HG03432 (cell line): ENCODE results near the gene CHMP3.
"Not testable (repeated sequence)": the region's sequence is repeated elsewhere in the genome, so short reads cannot be mapped to it uniquely, and the experiment has no call there.

Experiments
- ATAC-seq: cut with Tn5 transposase; IDR thresholded peaks from one replicate; pipeline ENCODE4 v1.9.1; 2021; ENCODE audit warnings: mild to moderate bottlenecking, moderate library complexity; ENCODE audit not compliant: unreplicated experiment

The CHMP3 gene

DNA sequence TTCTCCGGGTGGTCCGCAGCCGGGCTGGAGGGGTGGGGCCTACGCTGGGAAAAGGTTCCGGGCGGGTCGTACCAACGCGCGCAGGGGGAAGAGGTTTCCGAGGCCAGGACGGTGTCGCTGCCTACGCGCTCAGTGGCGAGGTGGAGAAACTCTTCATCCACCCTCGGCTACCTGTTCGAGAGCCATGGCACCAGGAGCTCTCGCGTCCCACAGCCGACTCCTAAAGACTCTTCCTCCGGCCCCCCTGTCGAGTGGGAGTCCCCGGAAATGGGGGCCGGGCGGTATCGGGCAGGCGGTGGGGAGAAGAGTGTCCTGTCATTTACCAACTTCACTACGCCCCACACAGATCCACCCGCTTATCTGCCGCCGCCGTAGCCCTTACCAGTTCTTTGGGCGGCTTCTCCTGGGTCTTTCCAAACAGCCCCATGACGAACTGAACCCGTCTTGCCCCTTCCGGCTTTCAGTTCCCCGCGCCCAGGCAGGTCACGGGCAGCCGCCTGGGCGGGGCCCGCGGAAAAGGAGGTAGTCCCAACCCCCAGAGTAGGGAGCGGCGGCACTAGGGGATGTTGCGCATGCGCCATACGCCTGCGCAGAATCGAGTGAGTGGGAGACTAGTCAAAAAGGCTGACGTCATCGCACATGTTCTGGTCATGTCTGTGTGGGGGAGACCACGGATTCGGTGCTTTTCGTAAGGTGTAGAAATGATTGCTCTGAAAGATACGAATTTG is at the start of gene CHMP3:
Gene CHMP3 (minus strand): TSS at position 522 of the 728 bp plus-strand sequence. CDS start 95 bp downstream, at position 427.
- peak; percentile 90 for ATAC-seq

DNA sequence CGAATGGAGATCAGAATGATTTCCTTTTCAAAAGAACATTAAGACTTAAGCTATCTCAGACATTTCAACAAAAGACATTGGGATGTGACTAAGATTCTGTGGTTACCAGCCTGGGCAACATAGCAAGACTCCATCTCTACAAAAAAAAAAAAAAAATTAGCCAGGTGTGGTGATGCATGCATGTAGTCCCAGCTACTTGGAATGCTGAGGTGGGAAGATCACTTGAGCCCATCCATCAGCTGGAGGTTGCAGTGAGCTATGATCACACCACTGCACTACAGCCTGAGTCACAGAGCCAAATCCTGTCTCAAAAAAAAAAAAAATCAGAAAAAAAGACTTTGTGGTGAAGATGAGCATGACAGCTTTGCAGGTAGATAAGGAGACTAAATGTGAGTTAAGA is 47.6 kb upstream of the CHMP3 start:
- no peak for ATAC-seq

DNA sequence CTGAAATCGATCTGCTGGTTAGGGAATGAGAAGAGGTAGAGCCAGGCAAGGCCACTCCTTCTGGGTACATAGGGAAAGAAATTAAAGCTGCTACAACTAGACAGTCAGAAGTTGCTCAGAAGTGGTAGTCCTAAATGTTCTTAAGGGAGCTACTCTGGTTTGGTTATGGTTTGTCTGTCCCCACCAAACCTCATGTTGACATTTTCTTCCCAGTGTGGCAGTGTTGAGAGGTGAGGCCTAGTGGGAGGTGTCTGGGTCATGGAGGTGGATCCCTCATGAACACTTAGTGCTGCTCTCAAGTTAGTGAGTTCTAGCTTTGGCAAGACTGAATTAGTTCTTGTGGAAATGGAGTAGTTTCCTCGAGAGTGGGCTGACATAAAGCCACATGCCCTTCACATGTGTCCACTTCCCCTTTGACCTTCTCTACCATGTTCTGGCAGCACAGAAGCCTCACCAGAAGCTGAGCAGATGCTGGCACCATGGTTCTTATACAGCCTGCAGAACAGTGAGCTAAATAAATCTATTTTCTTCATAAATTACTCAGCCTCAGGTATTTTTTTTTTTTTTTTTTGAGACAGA is 45.7 kb upstream of the CHMP3 start:
- no peak for ATAC-seq

DNA sequence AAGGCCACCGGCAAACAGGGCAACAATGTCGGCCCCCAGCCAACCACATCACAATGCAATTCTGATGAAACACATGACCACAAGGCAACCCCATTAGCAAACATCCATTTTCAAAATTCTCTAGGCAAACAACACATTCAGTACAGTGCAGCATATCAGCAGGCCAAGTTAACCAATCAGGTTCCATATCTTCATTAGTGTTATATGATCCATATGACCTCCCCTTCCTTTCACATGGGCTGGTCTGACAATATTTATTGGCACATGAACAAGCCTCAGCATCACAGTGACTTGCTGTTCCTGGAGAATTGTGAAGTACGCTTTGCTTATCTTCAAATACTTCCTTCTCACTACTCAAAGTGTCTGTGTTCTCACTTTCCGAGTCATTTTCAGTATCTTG is 40.7 kb upstream of the CHMP3 start:
- no peak for ATAC-seq

DNA sequence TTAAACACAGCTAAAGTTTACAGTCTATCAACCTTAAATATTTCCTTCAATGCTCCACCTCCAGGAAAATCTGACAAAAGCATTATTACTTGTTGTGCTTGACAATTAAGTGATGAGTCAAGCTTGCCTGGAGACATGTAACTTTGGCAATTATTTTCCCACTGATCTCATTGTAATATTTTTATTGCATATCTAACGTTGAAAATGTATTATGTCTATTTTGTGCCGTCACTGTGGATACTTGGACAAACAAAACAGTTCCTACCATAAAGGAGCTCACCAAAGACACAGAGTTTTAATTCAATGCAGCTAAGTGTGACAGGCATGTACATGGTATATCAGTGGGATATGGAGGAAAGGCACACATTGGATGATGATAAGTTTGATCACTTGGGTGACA is 35.7 kb upstream of the CHMP3 start:
- no peak for ATAC-seq

DNA sequence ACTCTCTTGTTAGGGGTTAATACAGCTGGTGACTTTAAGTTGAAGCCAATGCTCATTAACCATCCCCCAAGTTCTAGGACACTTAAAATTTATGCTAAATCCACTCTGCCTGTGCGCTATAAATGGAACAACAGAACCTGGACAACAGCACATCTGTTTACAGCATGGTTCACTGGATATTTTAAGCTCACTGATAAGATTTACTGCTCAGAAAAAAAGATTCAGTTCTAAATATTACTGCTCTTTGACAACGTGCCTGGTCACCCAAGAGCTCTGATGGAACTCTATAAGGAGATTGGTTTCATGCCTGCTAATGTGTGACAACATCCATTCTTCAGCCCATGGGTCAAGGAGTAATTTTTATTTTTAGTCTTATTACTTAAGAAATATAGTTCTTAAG is 32.9 kb upstream of the CHMP3 start:
- ATAC-seq, result no peak

DNA sequence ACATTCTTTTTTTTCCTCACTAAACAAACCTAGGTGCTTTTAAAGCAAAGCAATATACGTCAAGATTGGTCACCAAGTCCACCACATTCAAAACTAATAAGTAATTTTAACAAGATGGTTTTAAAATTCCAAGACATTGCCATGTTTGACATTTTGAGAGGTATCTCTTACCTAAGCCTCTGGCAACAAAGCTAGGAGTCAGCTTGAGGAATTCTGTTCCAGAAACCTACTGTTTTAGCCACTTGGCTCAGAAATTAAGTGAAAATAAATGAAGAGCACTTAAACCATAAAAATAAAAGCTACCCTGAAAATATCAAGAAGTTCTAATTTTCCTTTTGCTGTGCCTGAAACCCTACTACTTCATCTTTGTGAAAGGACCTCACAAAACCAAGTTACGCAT is 30.0 kb upstream of the CHMP3 start:
- ATAC-seq, result no peak

DNA sequence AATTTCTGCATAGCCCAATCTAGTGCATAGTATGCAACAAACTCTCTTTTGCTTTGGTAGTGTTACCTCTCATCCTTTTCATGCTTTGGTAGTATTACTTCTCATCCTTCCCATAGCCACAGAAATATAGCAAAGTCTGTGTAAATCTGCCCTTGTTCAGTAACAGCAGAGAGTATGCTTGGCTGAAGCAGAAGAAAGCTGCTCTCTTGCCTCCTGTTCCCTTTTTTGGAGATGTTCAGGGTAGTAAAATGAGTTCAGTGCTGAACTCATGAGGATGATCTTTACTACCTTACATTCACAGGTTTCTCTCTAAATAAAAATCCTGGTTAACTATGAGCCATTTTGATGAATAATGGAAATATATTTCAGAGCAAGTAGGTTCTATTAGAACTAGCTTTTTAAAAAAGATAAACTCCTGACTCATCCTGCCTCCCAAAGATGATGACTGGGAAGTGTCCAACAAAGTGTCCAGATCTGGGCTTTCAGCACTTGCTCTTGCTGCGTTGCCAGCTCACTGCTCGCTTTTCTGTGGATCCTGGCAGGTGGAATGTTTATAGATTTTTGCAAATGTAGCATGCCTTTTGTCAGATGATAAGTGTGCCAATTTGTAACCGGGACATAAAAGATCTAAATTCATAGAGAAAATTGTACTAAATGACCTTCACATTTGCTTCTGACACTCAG is 29.4 kb upstream of the CHMP3 start:
- ATAC-seq, result no peak

DNA sequence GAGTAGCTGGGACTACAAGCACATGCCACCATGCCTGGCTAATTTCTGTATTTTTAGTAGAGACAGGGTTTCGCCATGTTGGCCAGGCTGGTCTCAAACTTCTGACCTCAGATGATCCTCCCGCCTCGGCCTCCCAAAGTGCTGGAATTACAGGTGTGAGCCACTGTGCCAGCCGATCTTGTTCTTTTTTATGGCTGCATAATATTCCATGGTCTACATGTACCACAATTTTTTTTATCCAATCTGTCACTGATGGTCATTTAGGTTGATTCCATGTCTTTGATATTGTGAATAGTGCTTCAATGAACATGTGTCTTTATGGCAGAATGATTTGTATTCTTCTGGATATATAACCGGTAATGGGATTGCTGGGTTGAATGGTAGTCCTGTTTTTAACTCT is 26.5 kb upstream of the CHMP3 start:
- ATAC-seq, result not testable (repeated sequence)

DNA sequence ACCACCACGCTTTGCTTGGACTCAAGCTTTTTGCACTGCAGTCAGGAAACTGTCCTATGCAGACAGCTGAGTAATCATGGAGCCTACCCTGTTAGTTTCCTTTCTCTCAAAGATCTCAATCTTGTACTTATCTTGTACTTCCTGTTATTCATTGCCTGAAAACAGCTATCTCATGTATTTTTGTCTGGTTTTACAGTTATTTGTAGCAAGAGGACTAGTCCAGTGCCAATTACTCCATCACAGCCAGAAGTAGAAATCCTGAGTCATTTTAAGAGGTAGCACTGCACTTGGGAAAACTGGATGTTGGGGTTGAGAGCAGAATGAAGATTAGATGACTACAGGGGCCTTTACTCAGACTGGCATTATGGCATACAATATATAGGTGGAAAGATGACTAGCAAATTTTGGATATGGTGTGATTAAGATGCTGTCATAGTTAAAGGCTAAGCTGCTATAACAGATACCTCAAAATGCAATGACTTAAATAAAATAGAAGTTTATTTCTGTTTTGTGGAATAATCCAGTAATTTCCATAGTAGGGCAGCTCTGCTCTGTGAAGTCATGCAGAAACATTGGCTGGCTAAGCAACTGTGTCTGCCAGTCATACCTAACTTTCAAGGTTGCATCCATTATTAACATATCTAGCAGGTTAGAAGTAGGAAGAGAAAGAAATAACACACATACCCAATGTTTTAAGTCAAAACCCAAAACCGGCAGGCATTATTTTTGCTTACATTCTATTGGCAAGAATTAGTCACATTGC is 21.1 kb upstream of the CHMP3 start:
- ATAC-seq, result peak; percentile 58

DNA sequence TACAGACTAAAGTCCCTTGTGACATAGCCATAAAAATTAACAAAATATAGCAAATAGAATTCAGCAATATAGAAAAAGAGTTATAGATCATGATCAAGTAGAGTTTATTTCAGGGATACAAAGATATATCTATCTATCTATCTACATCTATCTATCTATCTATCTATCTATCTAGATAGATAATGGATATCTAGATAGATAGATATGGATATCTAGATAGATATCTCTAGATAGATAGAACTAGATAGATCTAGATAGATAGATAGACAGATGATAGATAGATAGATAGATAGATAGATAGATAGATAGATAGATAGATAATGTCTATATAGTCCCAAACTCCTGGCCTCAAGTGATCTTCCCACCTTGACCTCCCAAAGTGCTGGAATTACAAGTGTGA is 17.3 kb upstream of the CHMP3 start:
- ATAC-seq, result no peak

DNA sequence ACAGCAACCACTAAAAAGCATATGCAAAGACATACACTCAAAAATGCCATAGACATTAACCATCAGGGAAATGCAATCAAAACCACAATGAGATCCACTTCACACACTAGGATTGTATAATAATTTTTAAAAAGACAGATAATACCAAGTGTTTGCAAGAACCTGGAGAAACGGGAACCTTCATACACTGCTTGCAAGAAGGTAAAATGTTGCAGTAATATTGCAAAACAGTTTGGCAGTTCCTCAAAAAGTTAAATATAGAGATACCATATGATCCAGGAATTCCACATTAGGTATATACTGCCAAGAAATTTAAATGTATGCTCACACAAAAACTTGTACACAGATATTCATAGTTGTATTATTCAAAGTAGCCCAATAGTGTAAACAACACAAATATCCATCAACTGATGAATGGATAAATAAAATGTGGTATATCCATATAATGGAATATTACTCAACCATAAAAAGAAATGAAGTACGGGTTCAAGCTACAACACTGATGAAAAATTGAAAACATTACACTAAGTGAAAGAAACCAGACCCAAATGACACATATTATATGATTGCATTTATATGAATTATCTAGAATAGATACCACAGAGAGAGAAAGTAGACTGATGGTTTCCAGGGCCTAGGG is 14.7 kb upstream of the CHMP3 start:
- ATAC-seq, result no peak

DNA sequence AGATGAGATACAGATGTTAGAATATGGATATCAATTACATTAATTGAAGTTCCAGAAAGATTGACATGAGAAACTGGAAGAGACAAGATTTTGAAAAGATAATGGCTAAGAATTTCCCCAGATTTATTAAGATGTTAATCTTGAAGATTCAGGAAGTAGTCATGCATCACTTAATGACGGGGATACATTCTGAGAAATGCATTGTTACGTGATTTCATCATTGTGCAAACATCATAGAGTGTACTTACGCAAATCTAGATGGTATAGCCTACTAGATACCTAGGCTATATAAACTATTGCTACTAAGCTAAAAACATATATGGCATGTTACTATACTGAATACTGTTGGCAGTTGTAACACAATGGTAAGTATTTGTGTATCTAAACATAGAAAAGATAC is 6.8 kb upstream of the CHMP3 start:
- ATAC-seq, result no peak

DNA sequence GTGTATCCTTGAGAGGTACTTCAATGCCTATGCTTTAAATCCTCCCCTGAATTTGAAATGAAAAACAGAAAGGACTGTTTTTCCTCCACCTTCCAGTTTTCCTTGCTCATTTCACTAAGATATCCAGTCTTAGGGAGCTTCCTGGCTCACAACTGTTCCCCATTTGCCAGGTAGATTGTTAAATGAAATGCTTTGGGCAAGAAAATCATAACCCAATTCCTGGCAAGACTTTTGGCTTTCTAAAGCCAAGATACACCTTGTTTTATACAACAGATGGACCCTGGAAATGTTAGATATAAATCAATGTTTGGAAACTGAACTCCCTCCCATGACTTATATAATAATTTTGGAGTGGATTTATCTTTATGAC is 3.6 kb upstream of the CHMP3 start:
- no peak for ATAC-seq

DNA sequence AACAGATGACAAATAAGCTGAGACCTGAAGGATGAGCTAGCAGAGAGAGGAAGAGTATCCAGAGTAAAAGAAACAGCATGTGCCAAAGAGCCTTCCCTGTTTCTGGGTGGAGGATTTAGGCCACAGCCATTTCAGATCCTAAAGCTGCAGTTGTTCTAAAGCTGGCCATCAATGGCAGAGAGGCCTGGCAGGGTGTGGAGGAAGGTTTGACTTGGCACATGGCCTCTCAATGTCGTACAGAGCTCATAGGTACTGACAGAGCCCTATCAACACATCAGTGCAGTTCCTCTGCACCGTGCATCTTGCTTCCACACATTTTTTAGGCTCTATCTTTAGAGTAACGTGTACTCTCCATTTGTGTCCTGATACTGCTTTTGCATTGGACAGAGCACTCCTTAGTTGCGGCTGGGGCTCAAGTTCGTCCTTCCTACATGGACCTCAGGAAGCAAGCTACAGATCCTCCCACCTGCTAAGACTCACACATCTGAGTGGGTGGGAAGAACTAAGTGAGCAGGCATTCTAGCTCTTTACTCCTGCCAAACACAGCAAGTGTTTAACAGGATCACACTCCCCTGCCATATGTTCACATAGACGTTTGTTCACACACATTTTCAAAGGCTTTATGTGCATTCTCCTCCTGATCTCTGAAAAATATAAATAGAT is 3.0 kb upstream of the CHMP3 start:
- ATAC-seq, result no peak

DNA sequence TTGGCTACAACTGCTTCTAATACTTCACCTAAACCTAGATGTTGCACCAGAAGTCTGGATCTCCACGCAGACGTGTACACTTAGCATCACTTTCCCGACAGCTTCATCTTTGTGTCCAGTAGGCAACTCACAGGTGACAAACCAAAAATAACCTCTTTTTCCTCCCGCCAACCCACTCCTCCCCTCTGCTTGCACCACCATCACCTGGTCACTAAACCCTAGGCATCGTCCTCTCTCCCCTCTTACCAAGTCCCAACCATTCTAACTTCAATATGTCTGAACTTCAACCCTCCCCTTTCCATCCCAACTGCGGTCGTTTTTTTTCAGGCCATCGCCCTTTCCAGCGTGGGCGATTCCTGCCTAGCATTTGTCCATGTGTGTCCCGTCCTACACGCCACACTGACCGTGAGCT is 413 bp upstream of the CHMP3 start:
- ATAC-seq, result no peak

DNA sequence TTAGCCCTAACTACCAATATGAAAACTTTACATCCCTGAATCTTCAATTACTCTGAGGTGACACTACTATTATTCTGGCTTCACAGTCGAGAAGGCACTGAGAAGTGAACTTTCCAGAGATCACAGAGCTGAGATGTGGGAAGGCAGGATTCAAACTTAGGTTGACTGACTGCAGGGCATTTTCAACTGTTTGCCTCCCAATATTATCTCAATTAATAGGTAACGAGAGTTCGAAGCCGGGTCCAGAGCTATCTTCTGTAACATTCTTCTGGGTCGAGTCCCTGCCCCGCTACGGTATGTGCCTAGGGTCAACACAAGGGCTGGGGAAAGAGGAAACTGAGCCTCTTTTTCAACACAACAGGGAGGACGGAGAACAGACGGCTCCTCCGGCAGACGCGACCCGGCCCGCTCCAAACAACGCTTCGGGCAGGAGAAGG is 740 bp downstream of the CHMP3 start:
- ATAC-seq, result peak; percentile 21

DNA sequence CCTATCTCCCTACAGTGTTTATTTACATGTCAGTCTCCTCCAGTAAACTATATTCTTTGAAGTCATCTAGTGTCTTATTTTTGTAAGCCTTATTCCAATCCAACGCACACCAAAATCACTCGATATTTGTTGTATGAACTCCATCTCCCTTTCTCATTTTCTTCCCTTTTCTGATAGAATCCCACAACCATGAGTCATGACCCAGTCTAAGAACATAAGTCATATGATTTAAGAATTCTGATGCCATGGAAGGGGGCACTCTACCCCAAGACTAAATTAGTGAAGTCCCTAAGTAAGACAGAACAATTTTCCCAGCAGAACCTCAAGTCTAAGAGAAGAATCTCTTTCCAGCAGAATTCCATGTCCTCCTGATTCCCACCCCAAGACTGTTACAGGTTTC is 5.4 kb downstream of the CHMP3 start:
- ATAC-seq, result no peak

DNA sequence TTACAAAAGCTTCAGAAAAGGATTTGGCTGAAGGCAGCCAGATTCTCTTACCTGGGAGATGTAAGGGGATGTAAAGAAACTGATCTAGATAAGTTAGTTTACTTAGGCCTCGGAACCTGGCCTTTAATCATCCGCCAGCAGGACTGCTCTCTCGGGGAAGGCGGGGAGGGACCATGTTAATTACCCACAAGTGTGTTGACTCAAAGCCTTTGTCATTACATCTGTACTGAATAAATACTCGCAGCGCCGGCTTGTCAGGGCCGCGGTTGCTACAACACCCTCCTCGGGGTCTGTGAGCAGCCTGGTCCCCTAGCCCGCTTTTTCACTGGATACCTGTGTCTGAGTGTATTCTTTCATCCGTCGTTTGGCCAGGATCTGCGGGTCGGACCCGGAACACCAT is 6.7 kb downstream of the CHMP3 start:
- no peak for ATAC-seq

DNA sequence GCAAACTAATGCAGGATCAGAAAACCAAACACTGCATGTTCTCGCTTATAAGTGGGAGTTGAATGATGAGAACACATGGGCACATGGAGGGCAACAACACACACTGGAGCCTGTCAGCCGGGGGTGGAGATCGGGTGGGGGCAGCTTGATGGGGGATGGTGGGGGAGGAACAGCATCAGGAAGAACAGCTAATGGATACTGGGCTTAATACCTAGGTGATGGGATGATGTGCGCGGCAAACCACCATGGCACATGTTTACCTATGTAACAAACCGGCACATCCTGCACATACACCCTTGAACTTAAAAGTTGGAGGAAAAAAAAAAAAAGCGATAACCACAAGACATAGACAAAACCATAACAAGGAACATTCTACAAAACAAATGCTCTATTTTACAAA is 10.4 kb downstream of the CHMP3 start:
- no peak for ATAC-seq
